CD4-positive, alpha-beta T cell (primary cell): Measurements from ENCODE around the gene STARD7. TPM values are rescaled to one million over a fixed set of nuclear protein-coding genes. Genes with fewer than 3 reads are reported as not detected.
A peak's percentile ranks its signal among the peaks of the same experiment; 100 is the strongest.

Source experiments
- ATAC-seq: fragments of 200-7000 bp; cut with Tn5 transposase; one replicate; pipeline ENCODE4 v1.10.0; 2022; ENCODE audit warnings: mild to moderate bottlenecking; ENCODE audit not compliant: poor library complexity
- CTCF ChIA-PET: fragments of 350-600 bp; sonication (Branson Sonifier 250); formaldehyde crosslinking; loops from one replicate; lab custom pipeline; 2021; ENCODE audit warnings: antibody characterized with exemption, inconsistent platforms; lab: Charles Lee
- POLR2A ChIA-PET: fragments of 350-600 bp; sonication (Branson Sonifier 250); formaldehyde crosslinking; loops from one replicate; lab custom pipeline; 2021; ENCODE audit warnings: antibody characterized with exemption, inconsistent platforms; lab: Charles Lee
- DNase-seq, 14 experiments: peaks; one replicate each; pipeline ENCODE4 v3.0.0-alpha.2; 2013 to 2020; ENCODE audit warnings: mixed read lengths in 2 of 14
- H3K27ac ChIP-seq, 2 donors: one replicate each; pipeline versions ENCODE4 v1.5.1 to v1.7.0; 2013; ENCODE audit warnings: low read length in 2 of 2, low read depth in 1 of 2, mild to moderate bottlenecking in 1 of 2
- H3K27me3 ChIP-seq, 2 experiments: 1 replicate in 1 of 2; 2 replicates in 1 of 2; pipeline versions ENCODE4 v1.6.1 to v1.7.0; 2013; ENCODE audit warnings: low read length in 2 of 2, control low read depth in 1 of 2, mild to moderate bottlenecking in 1 of 2, moderate library complexity in 1 of 2; ENCODE audit not compliant: insufficient read depth in 2 of 2, control insufficient read depth in 1 of 2
- H3K36me3 ChIP-seq: one replicate; pipeline ENCODE4 v1.6.1; 2013; ENCODE audit warnings: low read length, control low read depth; ENCODE audit not compliant: insufficient read depth
- H3K4me1 ChIP-seq: one replicate; pipeline ENCODE4 v1.6.1; 2013; ENCODE audit warnings: low read length, control low read depth; ENCODE audit not compliant: insufficient read depth
- H3K4me3 ChIP-seq: one replicate; pipeline ENCODE4 v1.5.1; 2013; ENCODE audit warnings: mild to moderate bottlenecking, low read length, moderate library complexity
- H3K9me3 ChIP-seq, 2 experiments: 1 replicate in 1 of 2; 2 replicates in 1 of 2; pipeline versions ENCODE4 v1.6.1 to v1.7.0; 2013; ENCODE audit warnings: low read length in 2 of 2, mild to moderate bottlenecking in 2 of 2, control low read depth in 1 of 2, moderate library complexity in 1 of 2; ENCODE audit not compliant: control insufficient read depth in 1 of 2, insufficient read depth in 1 of 2
- H3K27ac Mint-ChIP-seq: one replicate; pipeline ENCODE4 v1.8.0; 2020; ENCODE audit warnings: mixed read lengths
- H3K27me3 Mint-ChIP-seq: one replicate; pipeline ENCODE4 v1.8.0; 2021; ENCODE audit warnings: mixed read lengths
- H3K36me3 Mint-ChIP-seq: one replicate; pipeline ENCODE4 v1.8.0; 2021; ENCODE audit warnings: low read depth, mixed read lengths
- H3K4me1 Mint-ChIP-seq: one replicate; pipeline ENCODE4 v1.8.0; 2021; ENCODE audit warnings: low read depth, mixed read lengths
- H3K4me3 Mint-ChIP-seq: one replicate; pipeline ENCODE4 v1.8.0; 2020; ENCODE audit warnings: mild to moderate bottlenecking, mixed read lengths
- H3K9me3 Mint-ChIP-seq: one replicate; pipeline ENCODE4 v1.8.0; 2020; ENCODE audit warnings: mixed read lengths
- intact Hi-C, 2 experiments: fragments of 100-400 bp; cut with DNase I in 1 of 2; cut with micrococcal nuclease in 1 of 2; formaldehyde crosslinking; loops; one replicate each; pipeline versions ENCODE4 v1.15.1 to v1.9.0; 2023 to 2025; cut with DNase I, micrococcal nuclease
- total RNA-seq, 174 experiments: library from RNA in 2 of 174; stranded (reverse) in 2 of 174; gene quantifications; one replicate each; pipeline ENCODE4 v1.2.3 and lab custom pipeline; 2021 to 2026
- TF ChIP-seq, protein P1 (sequence below): fragments of 200-600 bp; IDR thresholded peaks from one replicate; pipeline ENCODE4 v1.8.0; 2022; ENCODE audit warnings: antibody characterized with exemption, mild to moderate bottlenecking

STARD7 gene
- total RNA-seq, 2 experiments from 2014 or later: 57.4 to 58.6 TPM

DNA sequence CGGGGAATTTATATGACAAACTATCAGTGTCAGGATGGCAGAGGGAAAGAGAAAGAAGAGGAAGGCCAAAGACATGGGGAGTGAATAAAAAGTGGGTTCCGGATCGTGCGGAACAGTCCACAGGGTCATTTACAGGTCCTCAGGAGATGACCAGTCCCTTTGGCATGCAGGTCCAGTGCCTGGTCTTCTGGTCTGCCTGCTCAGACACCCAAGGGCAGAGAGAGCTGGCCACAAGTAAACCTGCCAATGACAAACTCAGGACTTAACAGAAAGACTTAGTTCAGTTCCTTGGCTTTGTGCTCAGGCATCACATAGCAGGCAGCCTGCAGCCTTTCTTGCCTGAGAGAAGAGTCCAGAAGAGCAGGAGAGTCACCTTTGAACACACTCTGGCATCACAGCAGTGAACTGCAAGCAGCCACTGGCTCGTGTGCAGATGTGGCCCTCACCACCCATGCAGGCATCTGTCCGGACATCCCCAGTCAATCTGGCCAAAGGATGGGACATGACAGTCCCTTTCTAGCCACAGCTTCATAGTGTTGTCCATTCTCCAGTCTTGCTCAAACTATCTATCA lies 43.2 kb upstream of the STARD7 start:
- no peaks in the 10 kb centered on the region for H3K9me3 ChIP-seq
- CTCF ChIA-PET: no interaction called here
- H3K36me3 ChIP-seq: peaks cover 48% of the 10 kb centered on the region
- peak overlapping the region; percentile 66 for H3K27ac Mint-ChIP-seq
- POLR2A ChIA-PET: no interaction called here
- DNase-seq: no peak
- H3K4me3 ChIP-seq: no peak overlapping the region
- intact Hi-C loops: no loop called here
- peaks cover 34% of the 10 kb centered on the region for H3K4me1 Mint-ChIP-seq
- H3K4me3 Mint-ChIP-seq: no peak overlapping the region
- TF ChIP-seq, protein P1, sequence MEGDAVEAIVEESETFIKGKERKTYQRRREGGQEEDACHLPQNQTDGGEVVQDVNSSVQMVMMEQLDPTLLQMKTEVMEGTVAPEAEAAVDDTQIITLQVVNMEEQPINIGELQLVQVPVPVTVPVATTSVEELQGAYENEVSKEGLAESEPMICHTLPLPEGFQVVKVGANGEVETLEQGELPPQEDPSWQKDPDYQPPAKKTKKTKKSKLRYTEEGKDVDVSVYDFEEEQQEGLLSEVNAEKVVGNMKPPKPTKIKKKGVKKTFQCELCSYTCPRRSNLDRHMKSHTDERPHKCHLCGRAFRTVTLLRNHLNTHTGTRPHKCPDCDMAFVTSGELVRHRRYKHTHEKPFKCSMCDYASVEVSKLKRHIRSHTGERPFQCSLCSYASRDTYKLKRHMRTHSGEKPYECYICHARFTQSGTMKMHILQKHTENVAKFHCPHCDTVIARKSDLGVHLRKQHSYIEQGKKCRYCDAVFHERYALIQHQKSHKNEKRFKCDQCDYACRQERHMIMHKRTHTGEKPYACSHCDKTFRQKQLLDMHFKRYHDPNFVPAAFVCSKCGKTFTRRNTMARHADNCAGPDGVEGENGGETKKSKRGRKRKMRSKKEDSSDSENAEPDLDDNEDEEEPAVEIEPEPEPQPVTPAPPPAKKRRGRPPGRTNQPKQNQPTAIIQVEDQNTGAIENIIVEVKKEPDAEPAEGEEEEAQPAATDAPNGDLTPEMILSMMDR: no peak
- H3K36me3 Mint-ChIP-seq: peaks cover 59% of the 10 kb centered on the region
- H3K9me3 Mint-ChIP-seq: no peaks in the 10 kb centered on the region
- no peaks in the 10 kb centered on the region for H3K27me3 ChIP-seq
- no peak overlapping the region for H3K27ac ChIP-seq
- no peak for ATAC-seq
- peaks cover 19% of the 10 kb centered on the region for H3K4me1 ChIP-seq
- H3K27me3 Mint-ChIP-seq: no peaks in the 10 kb centered on the region

DNA sequence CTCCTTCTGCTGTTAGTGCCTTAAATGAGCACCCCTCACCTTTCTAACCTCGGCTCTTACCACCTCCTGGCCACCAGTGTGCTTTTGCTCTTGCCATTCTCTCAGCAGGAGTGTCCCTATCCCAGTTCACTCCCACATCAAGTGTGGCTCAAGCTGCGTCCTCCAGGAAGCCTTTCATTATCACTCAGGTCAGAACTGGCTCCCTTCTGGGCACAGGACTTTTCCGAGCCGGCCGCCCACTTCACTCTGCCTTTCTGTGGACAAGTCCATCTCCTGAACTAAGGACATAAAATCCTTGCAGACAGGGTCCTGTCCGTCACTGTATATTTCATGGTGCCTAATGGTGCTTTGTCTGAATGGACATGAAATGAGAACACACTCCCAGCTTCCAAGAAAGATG lies 41.6 kb upstream of the STARD7 start:
- H3K36me3 Mint-ChIP-seq: peaks cover 44% of the 10 kb centered on the region
- H3K4me1 ChIP-seq: peaks cover 26% of the 10 kb centered on the region
- POLR2A ChIA-PET: interaction anchor here (0.8 kb wide), 1 partner anchor 21 kb away, joined by 3 read pairs; no protein-coding TSS in a partner anchor
- H3K4me3 ChIP-seq: no peak overlapping the region
- CTCF ChIA-PET: no interaction called here
- no peaks in the 10 kb centered on the region for H3K9me3 ChIP-seq
- peak overlapping the region; percentile 35 for H3K4me3 Mint-ChIP-seq
- H3K27me3 Mint-ChIP-seq: no peaks in the 10 kb centered on the region
- peak overlapping the region; percentile 64 for H3K27ac Mint-ChIP-seq
- H3K27me3 ChIP-seq: no peaks in the 10 kb centered on the region
- DNase-seq: no peak
- H3K4me1 Mint-ChIP-seq: peaks cover 35% of the 10 kb centered on the region
- TF ChIP-seq, protein P1: no peak
- ATAC-seq: no peak
- H3K36me3 ChIP-seq: peaks cover 42% of the 10 kb centered on the region
- H3K27ac ChIP-seq: no peak overlapping the region
- no peaks in the 10 kb centered on the region for H3K9me3 Mint-ChIP-seq
- intact Hi-C loops: no loop called here

DNA sequence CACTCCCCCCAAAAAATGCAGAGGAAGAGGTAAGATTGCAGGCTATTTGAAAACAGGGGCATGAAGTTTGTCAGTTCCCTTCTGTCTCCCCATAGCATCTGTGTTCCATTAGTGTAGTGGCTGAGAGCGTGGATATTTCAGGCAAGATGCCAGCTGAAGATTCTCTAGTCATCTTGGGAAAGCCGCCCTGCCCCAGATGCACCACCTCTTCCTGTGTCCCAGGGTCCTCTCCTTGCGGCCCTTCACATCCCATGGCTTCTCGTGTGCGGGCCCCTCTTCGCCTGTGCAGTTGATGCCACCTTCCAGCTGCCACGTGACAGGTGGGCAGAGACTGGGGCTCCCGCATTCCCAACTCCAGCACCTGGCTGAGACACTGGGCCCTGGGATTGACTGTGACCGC lies 41.0 kb upstream of the STARD7 start:
- Mint-ChIP-seq H3K27ac (no peak overlapping the region), H3K4me3 (no peak overlapping the region), H3K4me1 (peaks cover 35% of the 10 kb centered on the region), H3K27me3 (no peaks in the 10 kb centered on the region), H3K36me3 (peaks cover 39% of the 10 kb centered on the region), H3K9me3 (no peaks in the 10 kb centered on the region)
- Histone ChIP-seq H3K27me3 (no peaks in the 10 kb centered on the region), H3K9me3 (no peaks in the 10 kb centered on the region), H3K4me1 (peaks cover 25% of the 10 kb centered on the region), H3K4me3 (no peak overlapping the region), H3K27ac (no peak overlapping the region), H3K36me3 (peaks cover 37% of the 10 kb centered on the region)
- TF ChIP-seq, protein P1: no peak
- DNase-seq (no peak), ATAC-seq (no peak)
- CTCF ChIA-PET: no interaction called here
- intact Hi-C loops: no loop called here
- POLR2A ChIA-PET: interaction anchor here (0.8 kb wide), 1 partner anchor 21 kb away, joined by 3 read pairs; no protein-coding TSS in a partner anchor
